GM19238 (cell line): ENCODE results near the gene HSPB8.

Source experiments
- DNase-seq: peaks from one replicate; pipeline ENCODE4 v3.0.0; 2011; ENCODE audit warnings: low spot score; ENCODE audit not compliant: insufficient read length

The HSPB8 gene

DNA sequence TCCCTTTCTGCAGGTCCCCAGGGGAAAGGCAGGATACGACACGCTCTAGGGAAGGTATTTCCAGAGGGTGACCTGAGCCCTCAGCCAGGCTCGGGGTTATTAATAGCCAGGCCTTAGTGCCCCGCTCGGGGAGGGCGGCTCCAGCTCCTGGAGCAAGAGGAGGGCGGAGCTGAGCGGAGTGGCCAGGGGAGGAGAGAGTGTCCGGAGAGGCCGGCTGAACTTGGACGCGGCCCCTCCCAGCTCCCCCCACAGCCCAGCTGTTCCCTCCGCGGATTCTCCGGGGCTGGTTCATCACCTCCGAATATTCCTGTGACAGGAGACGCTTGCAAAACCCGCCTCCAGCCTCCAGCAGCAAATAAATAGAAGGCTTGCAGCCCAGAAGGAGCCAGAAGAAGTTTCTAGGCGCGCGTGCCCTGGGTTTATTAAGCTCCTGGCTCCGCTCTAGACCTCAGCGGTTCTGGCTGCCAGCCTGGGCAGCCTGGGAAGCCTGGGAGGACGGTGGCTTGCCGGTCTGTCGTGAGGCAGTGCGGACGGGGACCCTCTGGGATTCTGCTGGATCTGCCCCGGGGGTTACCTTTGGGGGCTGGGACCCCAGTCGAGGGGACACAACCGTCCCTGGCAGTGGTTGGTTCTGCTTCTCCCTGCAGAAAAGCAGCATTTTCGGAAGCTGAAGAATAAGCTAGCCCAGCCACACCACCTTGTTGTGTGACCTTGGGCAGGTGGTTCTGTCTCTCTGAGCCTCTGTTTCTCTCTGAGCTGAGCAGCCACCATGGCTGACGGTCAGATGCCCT is at the start of gene HSPB8:
TSS of gene HSPB8 (plus strand) at position 388 of the 791 bp plus-strand sequence. CDS start at position 770, 382 bp downstream.
- no peak for DNase-seq

DNA sequence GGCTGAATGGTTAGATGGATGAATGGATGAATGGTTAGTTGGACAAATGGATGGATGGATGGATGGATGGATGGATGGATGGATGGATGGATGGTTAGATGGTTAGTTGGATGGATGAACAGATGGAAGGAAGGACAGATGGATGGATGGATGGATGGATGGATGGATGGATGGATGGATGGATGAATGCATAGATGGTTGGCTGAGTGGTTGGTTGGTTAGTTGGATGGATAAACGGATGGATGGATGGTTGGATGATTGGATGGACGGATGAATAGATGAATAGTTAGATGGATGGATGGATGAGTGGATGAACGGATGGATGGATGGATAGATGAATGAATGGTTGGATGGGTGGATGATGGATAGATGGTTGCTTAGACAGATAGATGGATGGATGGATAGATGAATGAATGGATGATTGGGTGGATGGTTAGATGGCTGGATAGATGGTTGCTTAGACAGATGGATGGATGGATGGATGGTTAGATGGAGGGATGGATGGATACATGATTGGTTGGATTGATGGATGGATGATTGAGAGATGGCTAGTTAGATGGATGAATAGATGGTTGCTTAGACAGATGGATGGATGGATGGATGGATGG is 48.8 kb upstream of the HSPB8 start:
- no peak for DNase-seq

GRCh38 chr12:119130523-119130922 is 48.2 kb upstream of the HSPB8 start:
- no peak for DNase-seq

GRCh38 chr12:119134284-119135072 is 44.3 kb upstream of the HSPB8 start:
- no peak for DNase-seq

DNA sequence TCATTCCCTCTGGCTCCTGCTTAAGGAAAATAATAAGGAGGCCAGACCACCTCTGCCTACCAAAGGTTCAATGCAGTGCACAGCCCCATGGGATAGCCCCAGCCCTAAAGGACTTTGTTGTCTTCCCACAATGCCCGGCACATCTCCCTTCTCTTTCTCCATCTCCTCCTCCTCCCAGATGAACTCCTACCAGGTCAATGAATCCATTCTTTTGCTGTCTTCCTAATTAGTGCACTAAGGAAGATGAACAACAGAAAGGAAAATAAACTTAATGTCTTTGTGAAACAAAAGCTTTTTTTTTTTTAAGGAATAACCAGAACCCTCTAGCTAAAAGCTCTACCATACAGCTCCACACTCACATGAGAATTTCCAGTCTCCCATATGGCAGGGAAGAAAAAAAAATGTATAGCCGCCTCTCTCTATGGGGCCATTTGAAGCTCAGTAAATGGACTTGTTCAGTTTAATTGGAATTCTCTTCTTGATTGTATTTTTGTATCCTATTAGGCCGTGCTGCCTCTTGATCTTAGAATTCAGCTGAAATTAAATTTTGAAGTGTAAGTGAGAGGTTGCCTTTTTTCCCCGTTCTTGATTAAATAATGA is 41.8 kb upstream of the HSPB8 start:
- DNase-seq: no peak

GRCh38 chr12:119139448-119139847 is 39.3 kb upstream of the HSPB8 start:
- no peak for DNase-seq

- DNase-seq: no peak
These were observed 33.4 kb upstream of the HSPB8 start for GRCh38 chr12:119145367-119145766.

DNA sequence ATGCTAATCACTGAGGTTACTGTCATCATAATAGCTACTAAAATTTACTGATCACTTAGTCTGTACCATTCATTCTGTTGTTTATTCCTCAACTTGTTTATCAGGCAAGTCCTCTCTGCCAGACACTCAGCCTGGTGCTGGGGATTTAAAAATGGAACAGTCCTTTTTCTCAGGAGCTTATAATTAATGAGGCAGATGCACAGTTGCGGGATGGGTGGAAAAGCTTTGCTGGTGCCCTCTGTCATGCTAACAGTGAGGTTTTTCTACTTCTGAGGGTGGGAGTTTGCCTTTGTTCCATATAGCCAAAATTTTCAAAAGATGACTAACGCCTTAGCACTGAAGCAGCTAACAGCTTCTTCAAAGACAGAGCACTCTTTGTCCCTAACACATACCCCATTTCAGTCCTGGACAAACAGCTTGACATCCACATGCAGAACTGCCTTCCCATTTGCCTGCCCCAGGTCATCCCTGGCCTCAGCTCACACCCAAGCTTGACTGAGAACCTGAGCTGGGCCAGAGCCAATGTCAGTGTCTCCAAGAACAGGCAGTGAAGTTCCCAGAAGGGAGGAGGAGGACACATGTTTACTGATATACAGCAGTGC is 30.8 kb upstream of the HSPB8 start:
- no peak for DNase-seq

GRCh38 chr12:119149270-119149669 is 29.5 kb upstream of the HSPB8 start:
- DNase-seq: no peak

GRCh38 chr12:119151445-119152026 is 27.2 kb upstream of the HSPB8 start:
- DNase-seq: no peak

- DNase-seq: no peak
These were observed 25.0 kb upstream of the HSPB8 start for GRCh38 chr12:119153477-119154434.

- no peak for DNase-seq
These were observed 24.3 kb upstream of the HSPB8 start for GRCh38 chr12:119154435-119154818.

DNA sequence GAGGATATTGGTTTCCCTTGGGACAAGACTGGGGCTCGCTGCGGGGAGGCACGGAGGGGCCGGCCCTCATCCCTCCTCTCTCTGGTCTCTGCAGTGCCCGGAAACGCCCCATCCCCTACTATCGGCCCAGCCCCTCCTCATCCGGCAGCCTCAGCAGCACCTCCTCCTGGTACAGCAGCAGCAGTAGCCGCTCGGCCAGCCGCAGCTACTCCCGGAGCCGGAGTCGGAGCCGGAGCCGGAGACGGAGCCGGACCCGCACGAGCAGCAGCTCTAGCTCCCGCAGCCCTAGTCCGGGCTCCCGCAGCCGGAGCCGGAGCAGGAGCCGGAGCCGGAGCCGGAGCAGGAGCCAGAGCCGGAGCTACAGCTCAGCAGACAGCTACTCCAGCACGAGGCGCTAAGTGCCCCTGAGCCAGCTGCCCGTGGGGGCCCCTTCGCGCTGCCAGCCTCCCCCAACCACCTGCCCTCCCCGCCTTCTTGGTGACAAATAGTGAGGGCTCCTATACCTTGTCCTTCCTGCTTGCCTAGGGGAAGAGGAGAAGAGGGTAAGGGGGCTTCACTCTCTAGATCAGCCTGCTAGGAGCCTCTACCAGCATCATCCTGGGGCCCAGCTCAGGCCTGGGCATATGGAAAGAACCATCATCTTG is 22.2 kb upstream of the HSPB8 start:
- no peak for DNase-seq

DNA sequence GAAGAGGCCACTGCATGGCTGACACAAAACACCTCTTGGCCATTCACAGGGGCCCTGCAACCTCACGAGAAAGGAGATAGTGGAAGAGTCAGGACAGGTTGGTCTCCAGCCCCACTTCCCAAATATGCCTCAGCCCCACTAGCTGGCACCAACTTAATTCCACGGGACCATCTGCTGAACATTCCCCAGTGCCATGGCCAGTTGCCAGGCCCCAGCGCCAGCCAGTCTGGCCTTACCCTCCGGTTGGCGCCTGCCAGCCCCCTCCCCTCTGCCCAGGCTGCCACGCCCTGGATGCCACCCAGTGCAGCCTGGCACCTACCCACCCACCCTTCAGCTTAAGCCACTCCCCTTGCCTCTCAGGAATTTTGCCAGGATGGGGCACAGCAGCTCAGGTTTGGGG is 21.2 kb upstream of the HSPB8 start:
- DNase-seq: no peak

- DNase-seq: no peak
These were observed 20.8 kb upstream of the HSPB8 start for GRCh38 chr12:119157978-119158377.

DNA sequence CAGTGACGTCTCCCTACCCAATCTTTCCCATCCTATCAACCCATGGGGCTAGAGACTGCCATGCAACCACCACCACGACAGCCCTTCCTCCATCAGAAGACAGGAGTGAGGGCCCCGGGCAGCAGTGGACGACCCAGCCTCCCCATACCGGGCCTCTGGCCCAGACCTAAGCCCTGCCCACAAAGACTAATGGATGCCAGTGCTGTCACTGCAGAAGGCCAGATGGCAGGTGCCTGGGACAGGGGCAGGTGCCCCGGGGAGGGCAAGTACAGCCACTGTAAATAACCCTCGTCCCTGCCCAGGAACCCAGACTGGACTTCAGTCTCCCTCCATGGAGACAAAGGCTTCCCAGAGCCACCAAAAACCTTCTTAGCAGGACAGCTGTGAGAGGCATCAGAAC is 20.3 kb upstream of the HSPB8 start:
- no peak for DNase-seq

GRCh38 chr12:119159844-119160243 is 18.9 kb upstream of the HSPB8 start:
- no peak for DNase-seq

- DNase-seq: no peak
These were observed 10.8 kb upstream of the HSPB8 start for GRCh38 chr12:119167902-119168301.

GRCh38 chr12:119168721-119169120 is 10.0 kb upstream of the HSPB8 start:
- no peak for DNase-seq
